ENCODE measurements around the gene C14orf119.
A peak's percentile ranks its signal among the peaks of the same experiment; 100 is the strongest.

C14orf119 gene

GRCh38 chr14:23115918-23116317, 20.6 kb downstream of the C14orf119 start:
- no peak for TF ChIP-seq CTCF (IDR thresholded peaks at IDR 0.05; ENCODE audit: control insufficient read depth, extremely low read depth, insufficient read depth)
- no peak overlapping the region for H3K4me3 ChIP-seq (ENCODE audit: low read depth, low read length)
- DNase-seq (ENCODE audit: low read depth) = no peak

GRCh38 chr14:23117371-23118020, 22.2 kb downstream of the C14orf119 start:
- no peak for DNase-seq (ENCODE audit: low read depth)
- no peak for TF ChIP-seq CTCF (IDR thresholded peaks at IDR 0.05; ENCODE audit: control insufficient read depth, extremely low read depth, insufficient read depth)
- no peak overlapping the region for H3K4me3 ChIP-seq (ENCODE audit: low read depth, low read length)

- TF ChIP-seq CTCF (IDR thresholded peaks at IDR 0.05; ENCODE audit: control insufficient read depth, extremely low read depth, insufficient read depth) = no peak
- H3K4me3 ChIP-seq (ENCODE audit: low read depth, low read length) = no peak within 1 kb of the TSS
- DNase-seq (ENCODE audit: low read depth) = no peak
Observed at GRCh38 chr14:23118506-23119362, 23.4 kb downstream of the C14orf119 start, which contains the start of gene CEBPE. CEBPE (minus strand) TSS chr14:23119255; CDS start chr14:23119091, 164 bp downstream.

GRCh38 chr14:23119363-23120327, 24.3 kb downstream of the C14orf119 start:
- TF ChIP-seq CTCF (IDR thresholded peaks at IDR 0.05; ENCODE audit: control insufficient read depth, extremely low read depth, insufficient read depth) = no peak
- H3K4me3 ChIP-seq (ENCODE audit: low read depth, low read length) = no peak overlapping the region

GRCh38 chr14:23120541-23121251, 25.4 kb downstream of the C14orf119 start:
- TF ChIP-seq CTCF (IDR thresholded peaks at IDR 0.05; ENCODE audit: control insufficient read depth, extremely low read depth, insufficient read depth) = peak; percentile 100
- peak; percentile 49 for DNase-seq (ENCODE audit: low read depth)
- no peak overlapping the region for H3K4me3 ChIP-seq (ENCODE audit: low read depth, low read length)

More at GRCh38 chr14:23119363-23120327, 24.3 kb downstream of the C14orf119 start:
- DNase-seq (ENCODE audit: low read depth) = no peak

- H3K4me3 ChIP-seq (ENCODE audit: low read depth, low read length) = no peak overlapping the region
- no peak for DNase-seq (ENCODE audit: low read depth)
- TF ChIP-seq CTCF (IDR thresholded peaks at IDR 0.05; ENCODE audit: control insufficient read depth, extremely low read depth, insufficient read depth) = no peak
Observed at GRCh38 chr14:23121361-23121771, 26.1 kb downstream of the C14orf119 start.

All from LNCaP clone FGC (cell line).